ENCODE measurements around the gene AQP6. TPM values are rescaled to one million over a fixed set of nuclear protein-coding genes. Genes with fewer than 3 reads are reported as not detected.

The AQP6 gene
- total RNA-seq, 2 experiments from 2014 or later = not detected

DNA sequence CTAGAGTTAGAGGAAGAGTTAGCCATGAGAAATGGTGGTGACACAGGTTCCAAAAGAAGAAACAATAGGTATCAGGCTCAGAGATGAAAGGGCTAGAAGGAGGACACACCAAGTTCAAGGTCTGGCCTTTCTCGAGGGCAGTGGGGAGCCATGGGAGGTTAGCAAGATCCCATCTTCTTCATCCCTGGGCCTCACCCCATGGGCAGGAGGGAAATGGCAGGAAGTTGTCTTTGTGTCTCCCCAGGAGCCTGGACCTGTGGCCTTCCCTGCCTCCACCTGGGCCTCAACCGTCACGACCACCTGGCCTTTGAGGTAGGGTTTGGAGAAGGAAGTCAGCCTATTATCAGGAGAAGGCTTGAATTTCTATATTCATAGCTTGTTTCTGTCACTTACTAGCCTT, 28.0 kb upstream of the AQP6 start:
- peak overlapping the region; percentile 70 for H3K4me3 Mint-ChIP-seq
- POLR2A ChIA-PET = interaction anchor here (0.6 to 1.6 kb wide), 3 partner anchors 203 to 884 kb away, joined by 3 to 5 read pairs (median 3); partner anchors contain the start of genes KMT2D and TMBIM6
- H3K9me3 Mint-ChIP-seq (ENCODE audit: insufficient read depth) = no peaks in the 10 kb centered on the region
- DNase-seq (no peak), ATAC-seq (no peak)
- H3K27me3 Mint-ChIP-seq (ENCODE audit: low read depth) = no peaks in the 10 kb centered on the region
- peaks cover 24% of the 10 kb centered on the region for H3K4me1 Mint-ChIP-seq (ENCODE audit: low read depth)
- no peaks in the 10 kb centered on the region for H3K36me3 Mint-ChIP-seq (ENCODE audit: low read depth)
- H3K27ac Mint-ChIP-seq = peak overlapping the region; percentile 92
- CTCF ChIA-PET = interaction anchor here (0.8 to 4.6 kb wide), 28 partner anchors 9 to 203 kb away, joined by 3 to 103 read pairs (median 10); partner anchors contain the start of genes COX14, RACGAP1 and TMBIM6

- peak; percentile 99 for ATAC-seq
- peak overlapping the region; percentile 92 for H3K27ac Mint-ChIP-seq
- POLR2A ChIA-PET = interaction anchor here (0.7 to 1.6 kb wide), 2 partner anchors 204 to 347 kb away, joined by 3 to 5 read pairs; partner anchors contain the start of gene TMBIM6
Measured at GRCh38 chr12:49945394-49946080, 27.2 kb upstream of the AQP6 start.

DNA sequence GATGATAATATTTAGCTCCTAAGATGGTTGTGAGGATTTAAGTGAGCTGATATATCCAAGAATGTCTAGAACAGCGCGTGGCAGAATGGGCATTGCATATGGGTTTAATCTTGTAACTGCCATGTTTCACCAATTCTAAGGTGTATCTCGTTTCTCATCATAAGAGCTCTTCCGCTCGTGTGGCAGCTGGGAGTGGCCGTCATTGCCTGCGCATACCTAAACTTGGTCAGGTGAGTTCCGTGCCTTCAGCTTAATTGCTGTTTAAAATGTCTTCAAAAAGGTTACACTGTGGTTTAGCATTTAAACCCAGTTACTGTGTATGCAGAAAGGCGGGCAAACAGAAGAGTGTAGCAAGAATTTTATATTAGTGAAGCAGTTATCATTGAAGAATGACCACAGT, 26.7 kb upstream of the AQP6 start:
- POLR2A ChIA-PET = interaction anchor here (1.6 kb wide), 1 partner anchor 205 kb away, joined by 5 read pairs; the partner anchor contains the start of gene TMBIM6
- Mint-ChIP-seq H3K9me3 (ENCODE audit: insufficient read depth) (no peaks in the 10 kb centered on the region), H3K4me3 (no peak overlapping the region), H3K27me3 (ENCODE audit: low read depth) (no peaks in the 10 kb centered on the region), H3K27ac (no peak overlapping the region), H3K4me1 (ENCODE audit: low read depth) (peaks cover 24% of the 10 kb centered on the region), H3K36me3 (ENCODE audit: low read depth) (no peaks in the 10 kb centered on the region)
- ATAC-seq (no peak), DNase-seq (no peak)
- CTCF ChIA-PET = interaction anchor here (0.6 to 4.6 kb wide), 60 partner anchors 8 to 642 kb away, joined by 3 to 103 read pairs (median 6); partner anchors contain the start of genes AQP5, AQP6, BCDIN3D and COX14

More at GRCh38 chr12:49945394-49946080, 27.2 kb upstream of the AQP6 start:
- Mint-ChIP-seq H3K4me1 (ENCODE audit: low read depth) (peaks cover 24% of the 10 kb centered on the region), H3K27me3 (ENCODE audit: low read depth) (no peaks in the 10 kb centered on the region), H3K36me3 (ENCODE audit: low read depth) (no peaks in the 10 kb centered on the region), H3K4me3 (peak overlapping the region; percentile 70), H3K9me3 (ENCODE audit: insufficient read depth) (no peaks in the 10 kb centered on the region)
- peak; percentile 88 for DNase-seq
- CTCF ChIA-PET = interaction anchor here (0.5 to 4.6 kb wide), 71 partner anchors 9 to 1236 kb away, joined by 3 to 103 read pairs (median 5); partner anchors contain the start of genes AQP5, AQP6, BCDIN3D and COX14

GRCh38 chr12:49946497-49946896, 26.2 kb upstream of the AQP6 start:
- Mint-ChIP-seq H3K4me3 (no peak overlapping the region), H3K27ac (no peak overlapping the region), H3K36me3 (ENCODE audit: low read depth) (no peaks in the 10 kb centered on the region), H3K4me1 (ENCODE audit: low read depth) (peaks cover 24% of the 10 kb centered on the region), H3K9me3 (ENCODE audit: insufficient read depth) (no peaks in the 10 kb centered on the region), H3K27me3 (ENCODE audit: low read depth) (no peaks in the 10 kb centered on the region)
- ChIA-PET CTCF (interaction anchor here (0.6 to 4.6 kb wide), 47 partner anchors 8 to 643 kb away, joined by 3 to 103 read pairs (median 7); partner anchors contain the start of genes AQP5, AQP6, BCDIN3D and COX14), POLR2A (interaction anchor here (1.6 kb wide), 1 partner anchor 205 kb away, joined by 5 read pairs; the partner anchor contains the start of gene TMBIM6)
- ATAC-seq (no peak), DNase-seq (no peak)

- DNase-seq (no peak), ATAC-seq (no peak)
- Mint-ChIP-seq H3K9me3 (ENCODE audit: insufficient read depth) (no peaks in the 10 kb centered on the region), H3K27ac (no peak overlapping the region), H3K4me1 (ENCODE audit: low read depth) (peaks cover 20% of the 10 kb centered on the region), H3K4me3 (no peak overlapping the region), H3K36me3 (ENCODE audit: low read depth) (no peaks in the 10 kb centered on the region), H3K27me3 (ENCODE audit: low read depth) (peaks cover 2% of the 10 kb centered on the region)
- POLR2A ChIA-PET = no interaction called here
- CTCF ChIA-PET = interaction anchor here (0.9 to 4.6 kb wide), 7 partner anchors 13 to 206 kb away, joined by 3 to 103 read pairs (median 14); partner anchors contain the start of genes AQP5, COX14 and TMBIM6
Measured at GRCh38 chr12:49947593-49948226, 25.0 kb upstream of the AQP6 start.

DNA sequence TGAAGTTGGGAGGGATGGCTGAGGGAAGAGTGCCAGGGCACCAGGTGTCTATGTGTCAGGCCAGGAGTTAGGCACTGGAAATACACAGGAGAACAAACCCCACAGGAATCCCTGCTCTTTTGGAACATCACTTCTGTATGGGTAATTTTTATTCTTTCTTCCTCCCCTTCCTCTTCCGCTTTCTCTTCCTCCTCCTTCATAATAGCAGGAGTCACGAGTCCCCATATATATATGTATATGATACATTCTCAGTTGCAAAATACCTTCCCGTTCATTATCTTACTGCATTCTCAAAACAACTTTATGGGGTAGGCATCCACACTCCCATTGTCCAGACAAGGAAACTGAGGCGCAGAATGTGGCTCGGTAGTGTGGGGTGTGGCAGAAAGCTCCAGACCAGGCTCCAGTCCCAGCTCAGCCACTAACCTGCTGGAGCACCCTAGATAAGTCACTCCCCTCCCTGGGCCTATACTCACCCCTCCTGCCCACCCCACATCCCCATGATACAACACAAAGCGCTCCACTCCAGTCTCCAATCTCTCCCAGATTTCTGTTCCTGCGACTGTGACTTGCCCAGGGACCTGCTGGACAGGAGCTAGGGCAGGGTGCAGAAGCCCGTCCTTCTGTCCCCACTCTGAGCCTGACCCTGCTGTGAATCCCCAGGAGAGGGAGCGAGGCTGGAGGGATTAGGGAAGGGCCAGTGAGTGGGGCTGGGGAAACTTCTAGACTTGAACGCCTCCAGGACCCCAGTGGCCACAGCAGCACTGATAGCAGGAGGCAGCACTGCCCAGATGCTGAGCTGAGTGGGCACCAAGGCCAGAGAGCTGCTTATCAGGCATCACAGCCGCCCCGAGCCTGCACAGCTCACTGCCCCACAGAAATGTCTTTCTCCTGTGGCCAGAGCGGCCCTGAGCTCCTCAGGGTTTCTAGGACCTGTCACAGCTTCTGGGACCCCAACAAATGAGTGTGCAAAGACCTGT, 23.6 kb upstream of the AQP6 start:
- Mint-ChIP-seq H3K27ac (no peak overlapping the region), H3K9me3 (ENCODE audit: insufficient read depth) (no peaks in the 10 kb centered on the region), H3K4me1 (ENCODE audit: low read depth) (peaks cover 14% of the 10 kb centered on the region), H3K4me3 (no peak overlapping the region), H3K36me3 (ENCODE audit: low read depth) (no peaks in the 10 kb centered on the region), H3K27me3 (ENCODE audit: low read depth) (peaks cover 12% of the 10 kb centered on the region)
- DNase-seq (no peak), ATAC-seq (no peak)
- CTCF ChIA-PET = interaction anchor here (0.9 to 4.6 kb wide), 3 partner anchors 18 to 121 kb away, joined by 3 to 103 read pairs (median 9); no protein-coding TSS in a partner anchor
- POLR2A ChIA-PET = no interaction called here

DNA sequence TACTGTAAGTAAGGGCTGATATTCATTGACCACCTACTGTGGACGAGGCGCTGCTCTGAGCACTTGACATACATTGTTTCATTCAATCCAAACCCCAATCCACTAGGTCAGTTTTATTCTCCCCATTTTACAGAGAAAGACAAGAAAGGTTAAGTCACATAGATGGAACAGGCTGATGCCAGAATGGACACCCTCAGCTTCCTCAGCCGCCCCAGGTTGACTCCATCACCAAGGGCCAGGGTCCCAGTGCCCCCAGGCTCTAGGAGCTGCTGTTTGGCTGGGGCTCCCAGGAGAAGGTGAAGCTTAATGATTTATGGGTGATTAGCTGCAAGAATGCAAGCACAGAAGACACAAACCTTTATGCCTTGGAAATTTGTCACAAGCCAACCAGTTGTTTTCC, 22.9 kb upstream of the AQP6 start:
- no peaks in the 10 kb centered on the region for H3K36me3 Mint-ChIP-seq (ENCODE audit: low read depth)
- no peak for ATAC-seq
- H3K27me3 Mint-ChIP-seq (ENCODE audit: low read depth) = peaks cover 19% of the 10 kb centered on the region
- ChIA-PET POLR2A (no interaction called here), CTCF (interaction anchor here (0.9 to 1.8 kb wide), 2 partner anchors 17 to 120 kb away, joined by 3 to 9 read pairs; no protein-coding TSS in a partner anchor)
- peaks cover 13% of the 10 kb centered on the region for H3K4me1 Mint-ChIP-seq (ENCODE audit: low read depth)
- no peak for DNase-seq
- H3K9me3 Mint-ChIP-seq (ENCODE audit: insufficient read depth) = no peaks in the 10 kb centered on the region
- no peak overlapping the region for H3K4me3 Mint-ChIP-seq
- H3K27ac Mint-ChIP-seq = no peak overlapping the region

DNA sequence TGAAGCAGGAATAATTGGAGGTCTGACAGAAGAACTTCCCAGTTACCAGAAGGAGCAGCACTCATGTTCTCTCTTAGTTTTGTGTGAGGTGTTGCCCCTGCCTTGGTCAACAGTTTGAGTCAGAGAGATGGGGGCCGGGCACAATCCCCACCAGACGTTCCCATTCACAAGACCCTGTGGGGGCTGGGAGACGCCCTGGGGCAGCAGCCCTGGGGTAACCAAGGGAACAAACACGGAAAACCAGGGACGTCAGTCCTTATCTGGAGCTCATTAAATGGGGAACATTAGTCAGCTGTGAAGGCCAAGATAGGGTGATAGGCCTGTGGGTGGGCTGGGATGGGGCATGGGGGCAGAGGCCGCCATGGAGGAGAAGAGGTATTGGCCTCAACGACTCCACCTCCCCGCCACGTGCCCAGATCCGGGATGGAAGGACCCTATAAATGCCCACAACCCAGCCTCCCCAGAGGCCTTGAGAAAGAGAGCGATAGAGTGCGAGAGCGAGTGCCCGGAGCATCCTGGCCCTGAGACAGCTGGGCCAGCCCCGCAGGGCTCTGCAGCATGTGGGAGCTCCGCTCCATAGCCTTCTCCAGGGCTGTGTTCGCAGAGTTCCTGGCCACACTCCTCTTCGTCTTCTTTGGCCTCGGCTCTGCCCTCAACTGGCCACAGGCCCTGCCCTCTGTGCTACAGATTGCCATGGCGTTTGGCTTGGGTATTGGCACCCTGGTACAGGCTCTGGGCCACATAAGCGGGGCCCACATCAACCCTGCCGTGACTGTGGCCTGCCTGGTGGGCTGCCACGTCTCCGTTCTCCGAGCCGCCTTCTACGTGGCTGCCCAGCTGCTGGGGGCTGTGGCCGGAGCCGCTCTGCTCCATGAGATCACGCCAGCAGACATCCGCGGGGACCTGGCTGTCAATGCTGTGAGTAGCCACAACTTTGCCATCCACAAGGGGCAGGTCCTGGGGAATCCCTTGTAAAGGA, 22.2 kb upstream of the AQP6 start, which contains the start of gene AQP2:
Gene AQP2 (plus strand): TSS at position 465 of the 979 bp plus-strand sequence. CDS start 94 bp downstream, at position 559.
- POLR2A ChIA-PET = no interaction called here

DNA sequence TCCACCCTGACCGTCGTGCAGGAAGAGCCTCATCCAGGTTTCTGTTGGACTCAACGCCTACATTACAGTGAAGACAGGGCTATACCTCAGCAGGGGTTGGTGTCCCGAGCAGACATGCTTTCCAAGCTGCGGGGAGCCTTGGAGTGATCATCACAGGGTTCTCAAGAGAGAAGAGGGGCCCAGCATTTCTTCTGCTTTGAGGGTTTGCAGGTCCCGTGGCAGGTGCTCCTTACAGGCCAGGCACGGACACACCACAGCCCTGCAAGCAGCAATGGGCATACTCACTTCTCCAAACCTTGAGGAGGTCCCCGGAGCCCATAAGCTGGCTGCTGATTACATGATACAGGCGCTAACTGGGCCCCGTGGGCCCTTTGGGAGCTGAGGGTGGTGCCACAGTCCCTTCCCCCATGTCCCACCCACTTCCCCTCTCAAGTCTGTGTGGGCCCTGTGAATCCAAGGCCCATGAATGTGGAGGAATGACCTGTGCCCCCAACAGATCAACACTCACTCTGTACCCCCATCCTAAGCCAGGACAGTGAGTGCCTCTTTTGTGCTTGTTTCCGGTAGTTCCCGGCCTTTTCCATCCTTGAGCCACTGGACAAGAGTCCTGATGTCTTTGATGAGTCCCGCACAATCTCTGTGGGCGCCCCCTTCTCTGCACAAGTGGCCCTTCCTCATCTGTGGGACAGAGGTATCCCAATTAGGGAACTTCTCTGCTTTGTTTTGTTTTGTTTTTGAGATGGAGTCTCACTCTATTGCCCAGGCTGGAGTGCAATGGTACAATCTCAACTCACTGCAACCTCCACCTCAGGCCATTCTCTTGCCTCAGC, 21.1 kb upstream of the AQP6 start:
- DNase-seq (no peak), ATAC-seq (no peak)
- Mint-ChIP-seq H3K27ac (no peak overlapping the region), H3K4me1 (ENCODE audit: low read depth) (peaks cover 5% of the 10 kb centered on the region), H3K4me3 (no peak overlapping the region), H3K27me3 (ENCODE audit: low read depth) (peaks cover 29% of the 10 kb centered on the region), H3K36me3 (ENCODE audit: low read depth) (no peaks in the 10 kb centered on the region), H3K9me3 (ENCODE audit: insufficient read depth) (no peaks in the 10 kb centered on the region)
- ChIA-PET CTCF (interaction anchor here (1.1 kb wide), 1 partner anchor 16 kb away, joined by 4 read pairs; no protein-coding TSS in a partner anchor), POLR2A (no interaction called here)

More for the DNA sequence above, 22.2 kb upstream of the AQP6 start, which contains the start of gene AQP2:
- peaks cover 20% of the 10 kb centered on the region for H3K27me3 Mint-ChIP-seq (ENCODE audit: low read depth)
- H3K36me3 Mint-ChIP-seq (ENCODE audit: low read depth) = no peaks in the 10 kb centered on the region
- ATAC-seq = no peak
- DNase-seq = no peak
- peaks cover 6% of the 10 kb centered on the region for H3K4me1 Mint-ChIP-seq (ENCODE audit: low read depth)
- no peak within 1 kb of the TSS for H3K27ac Mint-ChIP-seq
- CTCF ChIA-PET = interaction anchor here (0.9 to 1.8 kb wide), 3 partner anchors 17 to 119 kb away, joined by 3 to 9 read pairs (median 4); no protein-coding TSS in a partner anchor
- no peaks in the 10 kb centered on the region for H3K9me3 Mint-ChIP-seq (ENCODE audit: insufficient read depth)
- H3K4me3 Mint-ChIP-seq = no peak within 1 kb of the TSS
